ENCODE results near the gene MERTK. TPM values are rescaled to one million over a fixed set of nuclear protein-coding genes. Genes with fewer than 3 reads are reported as not detected.

MERTK gene
- total RNA-seq, 1 donor from 2014 or later: 5.1 TPM

GRCh38 chr2:111944531-111945210 is 46.3 kb downstream of the MERTK start:
- peaks cover 23% of the 10 kb centered on the region for H3K36me3 Mint-ChIP-seq (ENCODE audit: low read depth, unreplicated experiment)
- Histone ChIP-seq H3K36me3 (ENCODE audit: insufficient read depth, low read length) (no peaks in the 10 kb centered on the region), H3K4me3 (ENCODE audit: insufficient read depth, low read depth, low read length) (no peak overlapping the region), H2AFZ (ENCODE audit: low read depth, low read length) (no peak overlapping the region), H3K9me3 (ENCODE audit: insufficient read depth, low read depth, low read length) (no peaks in the 10 kb centered on the region), H3K27ac (ENCODE audit: low read depth, low read length) (no peak overlapping the region), H3K27me3 (ENCODE audit: insufficient read depth, low read length) (peaks cover 16% of the 10 kb centered on the region), H3K9ac (ENCODE audit: low read length) (no peak overlapping the region), H4K20me1 (ENCODE audit: insufficient read depth, low read length) (no peaks in the 10 kb centered on the region), H3K4me1 (ENCODE audit: insufficient read depth, low read length) (no peaks in the 10 kb centered on the region), H3K79me2 (ENCODE audit: insufficient read depth, low read length) (no peaks in the 10 kb centered on the region), H3K4me2 (ENCODE audit: low read length) (no peak overlapping the region)
- no peaks in the 10 kb centered on the region for H3K27me3 Mint-ChIP-seq (ENCODE audit: low read depth, unreplicated experiment)
- no peak overlapping the region for H3K27ac Mint-ChIP-seq (ENCODE audit: unreplicated experiment)
- FAIRE-seq (no peak), DNase-seq (ENCODE audit: low read depth) (no peak)
- peaks cover 2% of the 10 kb centered on the region for H3K9me3 Mint-ChIP-seq (ENCODE audit: unreplicated experiment)
- TF ChIP-seq EZH2 (IDR thresholded peaks at IDR 0.05; ENCODE audit: insufficient read depth, low read length): no peak
- TF ChIP-seq, protein P1, sequence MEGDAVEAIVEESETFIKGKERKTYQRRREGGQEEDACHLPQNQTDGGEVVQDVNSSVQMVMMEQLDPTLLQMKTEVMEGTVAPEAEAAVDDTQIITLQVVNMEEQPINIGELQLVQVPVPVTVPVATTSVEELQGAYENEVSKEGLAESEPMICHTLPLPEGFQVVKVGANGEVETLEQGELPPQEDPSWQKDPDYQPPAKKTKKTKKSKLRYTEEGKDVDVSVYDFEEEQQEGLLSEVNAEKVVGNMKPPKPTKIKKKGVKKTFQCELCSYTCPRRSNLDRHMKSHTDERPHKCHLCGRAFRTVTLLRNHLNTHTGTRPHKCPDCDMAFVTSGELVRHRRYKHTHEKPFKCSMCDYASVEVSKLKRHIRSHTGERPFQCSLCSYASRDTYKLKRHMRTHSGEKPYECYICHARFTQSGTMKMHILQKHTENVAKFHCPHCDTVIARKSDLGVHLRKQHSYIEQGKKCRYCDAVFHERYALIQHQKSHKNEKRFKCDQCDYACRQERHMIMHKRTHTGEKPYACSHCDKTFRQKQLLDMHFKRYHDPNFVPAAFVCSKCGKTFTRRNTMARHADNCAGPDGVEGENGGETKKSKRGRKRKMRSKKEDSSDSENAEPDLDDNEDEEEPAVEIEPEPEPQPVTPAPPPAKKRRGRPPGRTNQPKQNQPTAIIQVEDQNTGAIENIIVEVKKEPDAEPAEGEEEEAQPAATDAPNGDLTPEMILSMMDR (IDR thresholded peaks at IDR 0.05; ENCODE audit: insufficient read depth, low read depth, low read length): no peak
- no peaks in the 10 kb centered on the region for H3K4me1 Mint-ChIP-seq (ENCODE audit: low read depth, unreplicated experiment)
- H3K4me3 Mint-ChIP-seq (ENCODE audit: unreplicated experiment): no peak overlapping the region

DNA sequence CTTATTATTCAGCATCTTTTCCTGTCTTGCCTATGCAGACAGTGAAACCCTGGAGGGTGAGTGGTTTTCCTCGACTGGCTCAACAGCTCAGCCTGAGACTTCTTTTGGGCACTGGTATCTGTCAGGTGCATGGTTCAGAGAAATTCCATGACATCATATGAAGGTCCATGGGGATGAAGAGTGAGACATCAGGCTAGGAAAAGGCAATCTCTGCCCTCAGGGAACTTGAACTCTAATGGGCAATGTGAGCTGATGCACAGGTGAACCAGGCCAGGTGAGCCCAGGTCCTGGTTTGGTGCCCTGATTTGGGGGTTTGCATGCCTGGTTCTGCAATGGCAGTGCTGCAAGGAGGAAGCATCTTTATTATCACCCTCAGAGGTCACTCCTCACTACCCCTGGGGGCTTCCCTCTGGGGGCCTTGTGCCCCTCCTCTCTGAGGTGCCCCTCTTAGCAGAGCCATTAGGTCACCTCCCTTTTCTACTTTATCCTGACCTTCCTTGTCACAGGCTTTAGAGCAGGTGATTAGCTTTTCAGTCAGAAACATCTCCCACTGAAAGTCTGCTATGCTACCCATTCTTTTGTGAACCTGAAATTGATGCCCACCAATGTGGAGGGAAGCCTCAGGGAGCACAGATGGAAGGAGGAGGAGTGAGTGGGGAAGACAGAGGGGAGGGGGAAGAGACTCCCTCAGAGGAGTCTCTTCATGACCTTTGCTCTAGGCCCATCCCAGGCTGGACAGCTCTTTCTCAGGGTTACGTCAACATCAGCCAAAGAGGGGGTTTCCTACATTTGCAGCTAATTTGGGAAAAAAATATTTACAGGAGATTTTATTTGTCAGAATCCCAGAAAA is 47.3 kb downstream of the MERTK start:
- Mint-ChIP-seq H3K4me1 (ENCODE audit: low read depth, unreplicated experiment) (no peaks in the 10 kb centered on the region), H3K36me3 (ENCODE audit: low read depth, unreplicated experiment) (peaks cover 23% of the 10 kb centered on the region), H3K4me3 (ENCODE audit: unreplicated experiment) (no peak overlapping the region), H3K9me3 (ENCODE audit: unreplicated experiment) (peaks cover 2% of the 10 kb centered on the region), H3K27ac (ENCODE audit: unreplicated experiment) (no peak overlapping the region), H3K27me3 (ENCODE audit: low read depth, unreplicated experiment) (no peaks in the 10 kb centered on the region)
- H3K36me3 ChIP-seq (ENCODE audit: insufficient read depth, low read length): no peaks in the 10 kb centered on the region
- H3K27me3 ChIP-seq (ENCODE audit: insufficient read depth, low read length): peaks cover 16% of the 10 kb centered on the region
- H3K79me2 ChIP-seq (ENCODE audit: insufficient read depth, low read length): no peaks in the 10 kb centered on the region
- H3K9me3 ChIP-seq (ENCODE audit: insufficient read depth, low read depth, low read length): no peaks in the 10 kb centered on the region
- no peak for TF ChIP-seq EZH2 (IDR thresholded peaks at IDR 0.05; ENCODE audit: insufficient read depth, low read length)
- TF ChIP-seq, protein P1 (IDR thresholded peaks at IDR 0.05; ENCODE audit: insufficient read depth, low read depth, low read length): no peak
- no peak for FAIRE-seq
- H3K4me2 ChIP-seq (ENCODE audit: low read length): no peak overlapping the region
- no peak overlapping the region for H3K4me3 ChIP-seq (ENCODE audit: insufficient read depth, low read depth, low read length)
- H2AFZ ChIP-seq (ENCODE audit: low read depth, low read length): no peak overlapping the region
- no peak overlapping the region for H3K9ac ChIP-seq (ENCODE audit: low read length)
- no peak for DNase-seq (ENCODE audit: low read depth)
- H4K20me1 ChIP-seq (ENCODE audit: insufficient read depth, low read length): no peaks in the 10 kb centered on the region
- no peak overlapping the region for H3K27ac ChIP-seq (ENCODE audit: low read depth, low read length)
- H3K4me1 ChIP-seq (ENCODE audit: insufficient read depth, low read length): no peaks in the 10 kb centered on the region

Measured in astrocyte (in vitro differentiated cells and primary cell).